HG02642 (cell line): ENCODE data around the gene TMEM151B.

Source experiments
- ATAC-seq: cut with Tn5 transposase; IDR thresholded peaks from one replicate; pipeline ENCODE4 v1.9.1; 2021; ENCODE audit warnings: mild to moderate bottlenecking; ENCODE audit not compliant: unreplicated experiment, poor library complexity

Gene TMEM151B

DNA sequence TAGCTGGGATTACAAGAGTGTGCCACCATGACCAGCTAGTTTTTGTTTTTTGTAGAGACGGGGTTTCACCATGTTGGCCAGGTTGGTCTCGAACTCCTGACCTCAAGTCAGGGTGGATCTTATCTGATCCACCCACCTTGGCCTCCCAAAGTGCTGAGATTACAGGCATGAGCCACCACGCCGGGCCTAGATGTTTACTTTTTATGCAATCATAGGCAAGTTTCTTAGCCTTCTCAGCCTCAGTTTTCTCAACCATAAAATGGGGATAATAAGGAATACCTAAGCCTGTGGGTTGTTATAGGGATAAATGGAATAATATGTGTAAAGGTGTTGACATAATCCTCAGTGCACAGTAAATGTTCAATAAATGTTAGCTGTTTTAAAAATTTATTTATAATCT is 82.0 kb downstream of the TMEM151B start:
- ATAC-seq = no peak

DNA sequence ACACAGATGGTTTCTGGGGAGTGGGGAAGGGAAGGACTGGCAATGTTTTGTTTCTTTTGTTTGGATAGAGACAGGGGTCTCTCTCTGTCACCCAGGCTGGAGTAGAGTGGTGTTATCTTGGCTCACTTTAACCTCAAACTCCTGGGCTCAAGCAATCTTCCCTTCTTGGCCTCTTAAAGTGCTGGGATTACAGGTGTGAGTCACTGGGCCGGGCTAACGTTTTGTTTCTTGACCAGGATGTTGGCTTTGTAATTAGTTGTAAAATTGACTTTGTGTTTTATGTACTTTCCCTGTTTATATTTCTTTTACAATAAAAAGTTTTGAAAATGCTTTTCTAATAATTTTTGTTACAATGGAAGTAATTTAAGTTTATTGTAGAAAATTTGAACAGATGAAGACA is 83.1 kb downstream of the TMEM151B start:
- no peak for ATAC-seq

DNA sequence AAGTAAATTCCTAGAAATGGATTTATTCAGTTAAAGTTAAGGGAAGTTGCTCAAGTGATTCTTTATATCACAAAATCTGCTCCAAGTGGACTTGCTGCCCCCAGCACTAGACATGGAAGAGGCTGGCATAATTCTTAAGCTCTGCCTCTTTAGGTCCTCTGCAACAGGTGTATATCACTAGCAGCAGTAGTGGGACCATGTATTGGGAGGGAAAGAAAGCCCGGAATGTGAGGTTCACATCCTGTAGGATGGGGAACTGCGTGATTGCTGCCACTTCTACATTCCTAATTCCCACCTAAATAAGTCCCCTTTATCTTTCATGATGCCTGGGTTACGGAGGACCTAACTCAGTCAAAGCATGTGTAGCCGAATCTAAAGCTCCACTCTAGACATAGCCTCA is 85.4 kb downstream of the TMEM151B start:
- no peak for ATAC-seq

DNA sequence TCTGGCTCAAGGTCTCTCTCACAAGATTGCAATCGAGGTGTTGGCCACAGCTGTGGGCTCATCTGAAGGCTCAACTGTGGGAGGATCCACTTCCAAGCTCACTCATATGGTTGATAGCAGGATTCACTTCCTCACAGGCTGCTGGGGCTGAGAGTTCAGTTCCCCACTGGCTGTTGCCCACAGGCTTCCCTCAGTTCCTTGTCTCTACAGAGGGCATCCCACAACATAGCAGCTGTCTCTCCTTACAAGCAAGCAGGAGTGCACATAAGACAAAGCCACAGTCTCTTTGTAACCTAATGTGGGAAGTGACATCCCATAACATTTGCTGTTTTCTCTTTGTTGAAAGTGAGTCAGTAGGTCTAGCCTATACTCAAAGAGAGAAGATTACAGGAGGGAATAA is 86.2 kb downstream of the TMEM151B start:
- no peak for ATAC-seq
